Prostate gland (tissue), 2 donors: ENCODE results near the gene DLST. TPM values are rescaled to one million over a fixed set of nuclear protein-coding genes. Genes with fewer than 3 reads are reported as not detected.

ENCODE experiments used
- DNase-seq: peaks from one replicate; pipeline ENCODE4 v3.0.0-alpha.2; 2019; ENCODE audit warnings: low spot score
- H3K27ac ChIP-seq, 2 donors: fragments of 200-600 bp; sonication (generic); 2 replicates each; pipeline ENCODE4 v1.5.1; 2017 to 2019
- H3K27me3 ChIP-seq: fragments of 200-600 bp; sonication (generic); replicated peaks from 2 replicates; pipeline ENCODE4 v1.5.1; 2019; ENCODE audit not compliant: insufficient read depth
- H3K36me3 ChIP-seq, 2 donors: fragments of 200-600 bp; sonication (generic); 1 replicate in 1 of 2; 2 replicates in 1 of 2; pipeline versions ENCODE4 v1.5.1 to v1.8.1; 2017 to 2019
- H3K4me1 ChIP-seq: fragments of 200-600 bp; sonication (generic); replicated peaks from 2 replicates; pipeline ENCODE4 v1.5.1; 2019
- H3K4me3 ChIP-seq, 2 donors: fragments of 200-600 bp; sonication (generic); 2 replicates each; pipeline ENCODE4 v1.5.1; 2017 to 2019
- H3K9me3 ChIP-seq: fragments of 200-600 bp; sonication (generic); 2 replicates; pipeline ENCODE4 v1.5.1; 2017
- CTCF ChIP-seq, 4 experiments: fragments of 200-600 bp in 2 of 4; fragments of 450-650 bp in 2 of 4; sonication (generic) in 2 of 4; IDR thresholded peaks; 1 replicate in 3 of 4; 2 replicates in 1 of 4; pipeline ENCODE4 v1.5.1; 2016 to 2019; ENCODE audit warnings: antibody characterized with exemption in 4 of 4, mild to moderate bottlenecking in 2 of 4, moderate library complexity in 2 of 4
- POLR2A ChIP-seq: fragments of 450-650 bp; IDR thresholded peaks from one replicate; pipeline ENCODE4 v1.6.1; 2016; ENCODE audit warnings: antibody characterized with exemption, mild to moderate bottlenecking
- POLR2AphosphoS5 ChIP-seq: sonication (generic); formaldehyde crosslinking; IDR thresholded peaks from one replicate; pipeline ENCODE4 v1.6.1; 2017; ENCODE audit warnings: antibody characterized with exemption
- WGBS: methylation state at CpG from one replicate; pipeline ENCODE4 v1.1.5; 2018; 5-methylcytosine and 5-hydroxymethylcytosine counted together
- intact Hi-C: fragments of 100-400 bp; cut with DNase I; formaldehyde crosslinking; loops from one replicate; pipeline ENCODE4 v1.14.2; 2022
- total RNA-seq, 2 donors: library from RNA; depleted of rRNA; stranded (reverse); fragments of >200 nt; gene quantifications; one replicate each; pipeline ENCODE4 v1.1.0, GENCODE V29; 2016

The DLST gene
- total RNA-seq, 2 donors from 2014 or later: 44.9 to 93.0 TPM

DNA sequence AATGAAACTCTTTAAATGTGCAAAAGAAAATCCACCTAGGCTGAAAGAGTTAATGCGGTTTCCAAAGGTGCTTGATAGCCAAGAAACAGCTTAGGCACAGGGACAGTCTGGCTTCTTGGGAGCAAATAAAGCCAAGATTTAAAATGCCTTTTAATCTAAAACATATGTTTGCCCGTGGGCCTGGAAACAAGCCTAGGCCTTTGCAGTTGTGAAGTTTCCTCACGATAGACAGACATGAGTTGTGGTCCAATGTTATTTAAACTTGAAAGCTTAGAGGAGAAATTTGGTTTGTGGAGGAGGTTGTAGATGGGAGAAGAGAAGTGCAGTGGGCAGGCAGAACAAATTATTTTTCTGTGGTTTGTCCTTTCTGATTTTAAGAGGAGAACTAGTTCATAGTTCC, 35.5 kb upstream of the DLST start:
- no peak for DNase-seq
- Histone ChIP-seq H3K36me3 (no peaks in the 10 kb centered on the region), H3K4me3 (no peak overlapping the region), H3K27ac (no peak overlapping the region), H3K4me1 (peaks cover 4% of the 10 kb centered on the region), H3K9me3 (no peaks in the 10 kb centered on the region), H3K27me3 (no peaks in the 10 kb centered on the region)
- intact Hi-C loops: no loop called here
- WGBS: 18% methylated on average over 3 of the region's 3 CpGs
- TF ChIP-seq POLR2A (no peak), CTCF (IDR thresholded peaks at IDR 0.05) (no peak), POLR2AphosphoS5 (no peak)

GRCh38 chr14:74846968-74847665, 34.6 kb upstream of the DLST start:
- Histone ChIP-seq H3K36me3 (no peaks in the 10 kb centered on the region), H3K4me1 (peaks cover 4% of the 10 kb centered on the region), H3K27me3 (no peaks in the 10 kb centered on the region), H3K4me3 (no peak overlapping the region), H3K9me3 (no peaks in the 10 kb centered on the region), H3K27ac (no peak overlapping the region)
- no peak for DNase-seq
- TF ChIP-seq POLR2A (no peak), CTCF (IDR thresholded peaks at IDR 0.05) (no peak), POLR2AphosphoS5 (no peak)
- intact Hi-C loops: no loop called here
- 94% methylated on average over 1 of the region's 1 CpG for WGBS

GRCh38 chr14:74848768-74849167, 32.9 kb upstream of the DLST start:
- Histone ChIP-seq H3K27ac (no peak overlapping the region), H3K4me3 (no peak overlapping the region), H3K36me3 (no peaks in the 10 kb centered on the region), H3K27me3 (no peaks in the 10 kb centered on the region), H3K4me1 (peaks cover 4% of the 10 kb centered on the region), H3K9me3 (no peaks in the 10 kb centered on the region)
- intact Hi-C loops: no loop called here
- TF ChIP-seq POLR2AphosphoS5 (no peak), POLR2A (no peak), CTCF (IDR thresholded peaks at IDR 0.05) (no peak)
- WGBS: 88% methylated on average over 2 of the region's 2 CpGs
- DNase-seq: no peak

- 21% methylated on average over 2 of the region's 2 CpGs for whole genome bisulfite sequencing
- TF ChIP-seq POLR2AphosphoS5: no peak
- TF ChIP-seq CTCF (IDR thresholded peaks at IDR 0.05): no peak
- no peak for TF ChIP-seq POLR2A
These were observed 28.7 kb upstream of the DLST start for GRCh38 chr14:74852922-74853530.

DNA sequence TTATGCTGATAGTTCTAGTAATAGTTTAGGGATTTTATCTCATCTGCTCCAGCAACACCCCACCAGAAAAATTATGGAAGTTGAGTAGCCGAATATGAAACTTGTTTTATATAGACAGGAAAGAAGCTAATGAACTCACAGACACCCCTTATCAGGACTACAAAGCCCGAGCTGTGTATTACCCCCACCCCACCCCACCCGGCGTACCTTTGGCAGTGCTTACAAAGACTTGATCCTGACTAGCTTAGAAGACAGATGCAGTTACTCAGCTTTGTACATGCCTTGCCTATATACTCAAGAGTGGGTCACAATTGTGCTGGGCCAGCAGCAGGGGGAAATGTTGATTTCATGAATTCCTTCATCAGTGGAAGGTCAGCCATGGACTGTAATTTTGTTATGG, 28.1 kb upstream of the DLST start:
- Histone ChIP-seq H3K9me3 (no peaks in the 10 kb centered on the region), H3K4me1 (no peaks in the 10 kb centered on the region), H3K27me3 (no peaks in the 10 kb centered on the region), H3K4me3 (no peak overlapping the region), H3K27ac (no peak overlapping the region), H3K36me3 (no peaks in the 10 kb centered on the region)
- TF ChIP-seq POLR2AphosphoS5 (no peak), POLR2A (no peak), CTCF (IDR thresholded peaks at IDR 0.05) (no peak)
- intact Hi-C loops: no loop called here
- 41% methylated on average over 4 of the region's 4 CpGs for WGBS
- no peak for DNase-seq

More at GRCh38 chr14:74852922-74853530, 28.7 kb upstream of the DLST start:
- Histone ChIP-seq H3K36me3 (no peaks in the 10 kb centered on the region), H3K27ac (no peak overlapping the region), H3K27me3 (no peaks in the 10 kb centered on the region), H3K4me1 (no peaks in the 10 kb centered on the region), H3K4me3 (no peak overlapping the region), H3K9me3 (no peaks in the 10 kb centered on the region)
- intact Hi-C loops: no loop called here
- DNase-seq: no peak
